SU-DHL-6 (cell line): ENCODE data around the gene SYNM.
"Not testable (repeated sequence)": the region's sequence is repeated elsewhere in the genome, so short reads cannot be mapped to it uniquely, and the experiment has no call there.

Source experiments
- EZH2phosphoT487 ChIP-seq: fragments of 200-600 bp; sonication (generic), shearing (Covaris generic); conservative IDR thresholded peaks from 2 replicates; pipeline ENCODE4 v1.6.1; 2018; ENCODE audit warnings: mild to moderate bottlenecking, antibody characterized with exemption, low read length, moderate library complexity, mixed read lengths
- TF ChIP-seq, protein P1 (sequence below): fragments of 200-600 bp; sonication (generic); IDR thresholded peaks from one replicate; pipeline ENCODE4 v1.5.1; 2017; ENCODE audit warnings: antibody characterized with exemption, mild to moderate bottlenecking, low read length, moderate library complexity; ENCODE audit not compliant: insufficient read depth, poor library complexity, severe bottlenecking

GRCh38 chr15:99060186-99060585, 44.7 kb upstream of the SYNM start:
- TF ChIP-seq, protein P1, sequence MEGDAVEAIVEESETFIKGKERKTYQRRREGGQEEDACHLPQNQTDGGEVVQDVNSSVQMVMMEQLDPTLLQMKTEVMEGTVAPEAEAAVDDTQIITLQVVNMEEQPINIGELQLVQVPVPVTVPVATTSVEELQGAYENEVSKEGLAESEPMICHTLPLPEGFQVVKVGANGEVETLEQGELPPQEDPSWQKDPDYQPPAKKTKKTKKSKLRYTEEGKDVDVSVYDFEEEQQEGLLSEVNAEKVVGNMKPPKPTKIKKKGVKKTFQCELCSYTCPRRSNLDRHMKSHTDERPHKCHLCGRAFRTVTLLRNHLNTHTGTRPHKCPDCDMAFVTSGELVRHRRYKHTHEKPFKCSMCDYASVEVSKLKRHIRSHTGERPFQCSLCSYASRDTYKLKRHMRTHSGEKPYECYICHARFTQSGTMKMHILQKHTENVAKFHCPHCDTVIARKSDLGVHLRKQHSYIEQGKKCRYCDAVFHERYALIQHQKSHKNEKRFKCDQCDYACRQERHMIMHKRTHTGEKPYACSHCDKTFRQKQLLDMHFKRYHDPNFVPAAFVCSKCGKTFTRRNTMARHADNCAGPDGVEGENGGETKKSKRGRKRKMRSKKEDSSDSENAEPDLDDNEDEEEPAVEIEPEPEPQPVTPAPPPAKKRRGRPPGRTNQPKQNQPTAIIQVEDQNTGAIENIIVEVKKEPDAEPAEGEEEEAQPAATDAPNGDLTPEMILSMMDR = not testable (repeated sequence)
- not testable (repeated sequence) for TF ChIP-seq EZH2phosphoT487
